Measurements from ENCODE around the gene SRPK2.

DNA sequence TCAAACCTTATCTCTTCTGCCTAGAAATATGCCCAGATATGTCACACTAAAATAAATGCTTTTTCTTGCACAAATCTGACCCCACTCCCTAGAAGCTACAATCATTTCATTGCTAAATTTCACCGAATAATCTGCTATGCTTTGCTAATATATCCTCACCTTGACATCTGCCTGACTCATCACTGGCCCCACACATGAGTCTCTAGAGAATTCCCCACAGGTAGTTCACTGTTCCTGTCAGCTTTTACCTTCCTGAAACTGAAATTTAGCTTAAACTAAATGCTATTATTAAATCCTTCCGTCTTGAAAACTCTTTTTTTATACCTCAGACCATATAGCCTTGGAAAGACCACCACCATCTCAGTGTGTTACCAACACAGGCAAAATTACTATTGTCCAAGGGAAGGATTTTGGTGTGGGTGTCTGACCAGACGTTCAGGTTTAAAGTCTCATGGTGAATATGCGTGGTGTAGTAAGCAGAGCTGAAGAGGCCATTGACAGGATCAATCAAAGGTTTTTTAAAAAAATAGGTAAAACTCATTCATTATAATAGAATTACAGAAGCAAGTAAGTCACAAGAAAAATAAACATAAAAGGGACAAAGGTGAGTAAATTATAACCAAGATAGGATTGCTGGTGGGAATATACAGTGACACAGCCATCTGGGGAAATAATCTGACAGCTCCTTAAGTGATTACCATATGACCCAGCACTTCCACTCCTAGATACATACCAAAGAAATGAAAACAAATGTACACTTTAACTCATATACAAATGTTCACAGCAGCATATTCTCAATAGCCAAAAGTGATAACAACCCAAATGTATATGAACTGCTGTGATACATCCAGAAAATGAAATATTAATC, 201.2 kb downstream of the SRPK2 start:
- TF ChIP-seq, protein P1, sequence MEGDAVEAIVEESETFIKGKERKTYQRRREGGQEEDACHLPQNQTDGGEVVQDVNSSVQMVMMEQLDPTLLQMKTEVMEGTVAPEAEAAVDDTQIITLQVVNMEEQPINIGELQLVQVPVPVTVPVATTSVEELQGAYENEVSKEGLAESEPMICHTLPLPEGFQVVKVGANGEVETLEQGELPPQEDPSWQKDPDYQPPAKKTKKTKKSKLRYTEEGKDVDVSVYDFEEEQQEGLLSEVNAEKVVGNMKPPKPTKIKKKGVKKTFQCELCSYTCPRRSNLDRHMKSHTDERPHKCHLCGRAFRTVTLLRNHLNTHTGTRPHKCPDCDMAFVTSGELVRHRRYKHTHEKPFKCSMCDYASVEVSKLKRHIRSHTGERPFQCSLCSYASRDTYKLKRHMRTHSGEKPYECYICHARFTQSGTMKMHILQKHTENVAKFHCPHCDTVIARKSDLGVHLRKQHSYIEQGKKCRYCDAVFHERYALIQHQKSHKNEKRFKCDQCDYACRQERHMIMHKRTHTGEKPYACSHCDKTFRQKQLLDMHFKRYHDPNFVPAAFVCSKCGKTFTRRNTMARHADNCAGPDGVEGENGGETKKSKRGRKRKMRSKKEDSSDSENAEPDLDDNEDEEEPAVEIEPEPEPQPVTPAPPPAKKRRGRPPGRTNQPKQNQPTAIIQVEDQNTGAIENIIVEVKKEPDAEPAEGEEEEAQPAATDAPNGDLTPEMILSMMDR (IDR thresholded peaks at IDR 0.05; ENCODE audit: low read depth, low read length, missing input control): no peak
- TF ChIP-seq NR2F2 (IDR thresholded peaks at IDR 0.05): no peak
- TF ChIP-seq YY1 (IDR thresholded peaks at IDR 0.05): no peak
